ENCODE data around the gene MYBPC2. TPM values are rescaled to one million over a fixed set of nuclear protein-coding genes. Genes with fewer than 3 reads are reported as not detected.

MYBPC2 gene
- total RNA-seq, 1 experiment from 2014 or later, result not detected

- Histone ChIP-seq H3K4me3 (ENCODE audit: low read length) (no peak overlapping the region), H4K20me1 (ENCODE audit: low read length) (no peaks in the 10 kb centered on the region), H3K4me1 (ENCODE audit: insufficient read depth, low read length) (no peaks in the 10 kb centered on the region; the same call in 1 of the 2 replicates), H2AFZ (ENCODE audit: low read length) (no peak overlapping the region), H3K27me3 (ENCODE audit: low read length) (peaks cover 23% of the 10 kb centered on the region), H3K36me3 (ENCODE audit: low read depth, low read length) (peaks cover 27% of the 10 kb centered on the region), H3K9ac (ENCODE audit: low read length) (no peak overlapping the region), H3K9me2 (replicated peaks; ENCODE audit: low read length) (no peaks in the 10 kb centered on the region), H3K79me2 (ENCODE audit: low read length) (no peaks in the 10 kb centered on the region), H3K27ac (ENCODE audit: low read length) (no peak overlapping the region), H3K9me3 (ENCODE audit: low read length) (no peaks in the 10 kb centered on the region), H3F3A (ENCODE audit: low read length, unreplicated experiment) (no peaks in the 10 kb centered on the region), H3K4me2 (ENCODE audit: low read length) (no peak overlapping the region)
- no peak for TF ChIP-seq EZH2phosphoT487 (IDR thresholded peaks at IDR 0.05; ENCODE audit: borderline replicate concordance, low read length)
- TF ChIP-seq, protein P1, sequence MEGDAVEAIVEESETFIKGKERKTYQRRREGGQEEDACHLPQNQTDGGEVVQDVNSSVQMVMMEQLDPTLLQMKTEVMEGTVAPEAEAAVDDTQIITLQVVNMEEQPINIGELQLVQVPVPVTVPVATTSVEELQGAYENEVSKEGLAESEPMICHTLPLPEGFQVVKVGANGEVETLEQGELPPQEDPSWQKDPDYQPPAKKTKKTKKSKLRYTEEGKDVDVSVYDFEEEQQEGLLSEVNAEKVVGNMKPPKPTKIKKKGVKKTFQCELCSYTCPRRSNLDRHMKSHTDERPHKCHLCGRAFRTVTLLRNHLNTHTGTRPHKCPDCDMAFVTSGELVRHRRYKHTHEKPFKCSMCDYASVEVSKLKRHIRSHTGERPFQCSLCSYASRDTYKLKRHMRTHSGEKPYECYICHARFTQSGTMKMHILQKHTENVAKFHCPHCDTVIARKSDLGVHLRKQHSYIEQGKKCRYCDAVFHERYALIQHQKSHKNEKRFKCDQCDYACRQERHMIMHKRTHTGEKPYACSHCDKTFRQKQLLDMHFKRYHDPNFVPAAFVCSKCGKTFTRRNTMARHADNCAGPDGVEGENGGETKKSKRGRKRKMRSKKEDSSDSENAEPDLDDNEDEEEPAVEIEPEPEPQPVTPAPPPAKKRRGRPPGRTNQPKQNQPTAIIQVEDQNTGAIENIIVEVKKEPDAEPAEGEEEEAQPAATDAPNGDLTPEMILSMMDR (conservative IDR thresholded peaks at IDR 0.05; ENCODE audit: low read depth, low read length), result peak; percentile 73
- intact Hi-C loops (cut with micrococcal nuclease), result no loop called here
- ChIA-PET POLR2A (ENCODE audit: unreplicated experiment) (no interaction called here), CTCF (interaction anchor here (0.6 to 0.8 kb wide), 2 partner anchors 45 to 68 kb away, joined by 3 to 7 read pairs; no protein-coding TSS in a partner anchor)
- ATAC-seq, result peak; percentile 32; the same call in 1 of the 2 replicates
- BruUV-seq (replicated peaks), result no TSS peak
- DNase-seq, result peak; percentile 24
Measured at GRCh38 chr19:50414864-50415660, 17.6 kb upstream of the MYBPC2 start.

DNA sequence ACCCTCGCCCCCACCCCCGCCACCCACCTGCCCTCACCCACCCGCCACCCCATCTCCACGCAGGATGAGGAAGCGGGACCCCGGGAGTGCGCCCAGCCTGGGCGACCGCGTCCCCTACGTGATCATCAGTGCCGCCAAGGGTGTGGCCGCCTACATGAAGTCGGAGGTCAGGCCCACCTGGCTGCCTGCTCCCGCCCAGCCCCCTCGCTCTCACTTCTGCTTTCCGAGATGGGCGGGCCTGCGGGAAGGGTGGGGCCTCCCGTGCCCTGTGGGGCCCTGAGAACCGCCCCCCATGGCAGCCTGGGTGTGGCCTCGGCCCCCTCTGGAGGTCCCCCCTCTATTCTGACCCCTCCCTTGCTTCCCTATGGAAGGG is 17.0 kb upstream of the MYBPC2 start:
- intact Hi-C loops (cut with micrococcal nuclease), result no loop called here
- Histone ChIP-seq H3K9ac (ENCODE audit: low read length) (no peak overlapping the region), H3K9me2 (replicated peaks; ENCODE audit: low read length) (no peaks in the 10 kb centered on the region), H3K27me3 (ENCODE audit: low read length) (peaks cover 26% of the 10 kb centered on the region), H3F3A (ENCODE audit: low read length, unreplicated experiment) (no peaks in the 10 kb centered on the region), H3K4me3 (ENCODE audit: low read length) (no peak overlapping the region), H3K4me2 (ENCODE audit: low read length) (no peak overlapping the region), H3K9me3 (ENCODE audit: low read length) (no peaks in the 10 kb centered on the region), H3K36me3 (ENCODE audit: low read depth, low read length) (peaks cover 21% of the 10 kb centered on the region), H3K4me1 (ENCODE audit: insufficient read depth, low read length) (no peaks in the 10 kb centered on the region; the same call in 1 of the 2 replicates), H3K27ac (ENCODE audit: low read length) (no peak overlapping the region), H4K20me1 (ENCODE audit: low read length) (no peaks in the 10 kb centered on the region), H3K79me2 (ENCODE audit: low read length) (no peaks in the 10 kb centered on the region), H2AFZ (ENCODE audit: low read length) (no peak overlapping the region)
- DNase-seq (no peak), ATAC-seq (no peak)
- TF ChIP-seq, protein P1 (conservative IDR thresholded peaks at IDR 0.05; ENCODE audit: low read depth, low read length), result no peak
- TF ChIP-seq EZH2 (IDR thresholded peaks at IDR 0.05; ENCODE audit: low read length, unreplicated experiment) (no peak), EZH2phosphoT487 (IDR thresholded peaks at IDR 0.05; ENCODE audit: borderline replicate concordance, low read length) (no peak)
- ChIA-PET POLR2A (ENCODE audit: unreplicated experiment) (no interaction called here), CTCF (interaction anchor here (0.6 to 0.8 kb wide), 2 partner anchors 44 to 67 kb away, joined by 3 to 7 read pairs; no protein-coding TSS in a partner anchor)
- no TSS peak for BruUV-seq (replicated peaks)
